Stimulated activated CD8-positive, alpha-beta memory T cell treated with anti-CD3 and anti-CD28 coated beads, Interleukin-7, amount 100 ng/mL, for 4 hours (primary cell): ENCODE measurements around the gene HMGCL.
"Not testable (repeated sequence)": the region's sequence is repeated elsewhere in the genome, so short reads cannot be mapped to it uniquely, and the experiment has no call there.

Experiments used
- DNase-seq, 2 donors: peaks; one replicate each; pipeline ENCODE4 v3.0.0-alpha.2; 2020; ENCODE audit warnings: low read depth in 2 of 2

The HMGCL gene

GRCh38 chr1:23826590-23826989, 1.4 kb upstream of the HMGCL start:
- DNase-seq = not testable (repeated sequence)

GRCh38 chr1:23825762-23826522, 713 bp upstream of the HMGCL start:
- no peak for DNase-seq

GRCh38 chr1:23824711-23825075, 536 bp downstream of the HMGCL start:
- DNase-seq = no peak

GRCh38 chr1:23823767-23824166, 1.5 kb downstream of the HMGCL start:
- no peak for DNase-seq

- no peak for DNase-seq
Observed at GRCh38 chr1:23817633-23818032, 7.6 kb downstream of the HMGCL start.

GRCh38 chr1:23816906-23817305, 8.3 kb downstream of the HMGCL start:
- no peak for DNase-seq

DNA sequence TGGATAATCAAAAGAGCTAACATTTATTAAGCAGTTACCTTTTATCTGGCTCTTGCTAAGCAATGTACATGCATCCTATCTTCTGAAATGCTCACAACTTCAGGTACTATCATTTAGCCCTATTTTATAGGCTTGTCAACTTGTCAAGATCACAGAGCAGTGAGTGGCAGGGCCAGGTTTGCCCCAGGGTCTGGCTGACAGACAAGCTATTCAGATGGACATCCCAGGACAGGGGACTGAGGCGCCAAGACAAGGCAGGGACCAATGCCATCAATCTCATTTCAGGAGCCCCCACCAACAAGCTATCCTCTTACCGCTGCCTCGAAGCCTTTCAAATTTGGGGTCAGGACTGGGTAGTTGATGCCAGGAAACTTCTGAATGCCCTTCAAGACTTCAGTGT, 8.9 kb downstream of the HMGCL start:
- no peak for DNase-seq

GRCh38 chr1:23814016-23814415, 11.2 kb downstream of the HMGCL start:
- DNase-seq = no peak

GRCh38 chr1:23810818-23811540, 14.2 kb downstream of the HMGCL start:
- DNase-seq = no peak

- peak; percentile 64 to 68 for DNase-seq
Observed at GRCh38 chr1:23809751-23810171, 15.5 kb downstream of the HMGCL start.

GRCh38 chr1:23807453-23807852, 17.8 kb downstream of the HMGCL start:
- no peak for DNase-seq

DNA sequence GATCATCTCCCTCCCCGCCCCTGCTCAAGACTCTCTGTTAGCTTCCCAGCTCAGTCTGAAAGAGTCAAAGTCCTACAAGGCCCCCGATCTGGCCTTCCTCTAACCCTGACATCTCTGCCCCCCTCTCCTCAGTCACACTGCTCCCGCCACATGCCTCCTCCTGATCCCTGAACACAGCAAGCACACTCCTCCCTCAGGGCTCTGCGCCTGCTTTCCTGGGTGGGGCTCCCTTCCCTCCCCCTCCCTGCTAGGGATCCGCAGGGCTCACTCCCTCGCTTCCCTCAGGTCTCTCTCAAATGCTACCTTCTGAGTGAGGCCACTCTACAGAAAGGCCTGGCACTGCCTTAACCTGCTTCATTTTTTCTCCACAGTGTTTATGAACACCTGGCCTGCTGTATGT, 18.9 kb downstream of the HMGCL start:
- no peak for DNase-seq

GRCh38 chr1:23805025-23805424, 20.2 kb downstream of the HMGCL start:
- DNase-seq = no peak

GRCh38 chr1:23804183-23804835, 20.9 kb downstream of the HMGCL start:
- no peak for DNase-seq

DNA sequence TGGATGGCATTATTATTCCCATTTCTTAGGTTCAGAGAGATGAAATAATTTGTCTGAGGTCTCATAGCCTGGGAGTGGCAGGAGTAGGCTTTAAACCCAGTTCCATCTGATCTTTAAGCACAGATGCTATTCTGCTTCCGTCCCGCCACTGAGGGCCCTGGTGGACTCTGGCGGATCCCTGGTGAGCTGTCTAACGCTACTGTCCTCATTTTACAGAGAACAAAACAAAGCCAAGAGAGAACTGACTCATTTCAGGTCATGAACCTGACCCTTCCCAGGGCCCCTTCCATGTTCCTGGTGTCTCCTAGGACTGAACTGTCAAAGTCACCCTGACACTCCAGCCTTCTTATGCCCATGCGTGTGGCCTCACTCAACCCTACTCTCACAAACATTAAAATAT, 21.6 kb downstream of the HMGCL start:
- DNase-seq = no peak

DNA sequence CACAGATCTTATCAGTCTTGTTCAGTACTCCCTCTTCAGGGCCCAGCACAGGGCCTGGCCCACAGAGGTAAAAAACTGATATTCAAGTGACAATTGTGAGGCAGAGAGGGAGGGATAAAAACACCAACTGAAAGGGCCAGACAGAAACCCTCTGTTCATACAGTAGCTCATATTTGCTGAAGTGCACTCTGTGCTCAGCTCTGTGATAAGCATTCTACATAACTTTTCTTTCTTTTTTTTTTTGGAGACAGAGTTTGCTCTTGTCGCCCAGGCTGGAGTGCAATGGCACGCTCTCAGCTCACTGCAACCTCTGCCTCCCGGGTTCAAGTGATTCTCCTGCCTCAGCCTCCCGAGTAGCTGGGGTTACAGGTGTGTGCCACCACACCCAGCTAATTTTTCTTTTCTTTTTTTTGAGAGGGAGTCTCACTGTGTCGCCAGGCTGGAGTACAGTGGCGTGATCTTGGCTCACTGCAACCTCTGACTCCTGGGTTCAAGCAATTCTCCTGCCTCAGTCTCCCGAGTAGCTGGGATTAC, 22.4 kb downstream of the HMGCL start:
- not testable (repeated sequence) for DNase-seq

GRCh38 chr1:23801876-23802275, 23.4 kb downstream of the HMGCL start:
- no peak for DNase-seq

DNA sequence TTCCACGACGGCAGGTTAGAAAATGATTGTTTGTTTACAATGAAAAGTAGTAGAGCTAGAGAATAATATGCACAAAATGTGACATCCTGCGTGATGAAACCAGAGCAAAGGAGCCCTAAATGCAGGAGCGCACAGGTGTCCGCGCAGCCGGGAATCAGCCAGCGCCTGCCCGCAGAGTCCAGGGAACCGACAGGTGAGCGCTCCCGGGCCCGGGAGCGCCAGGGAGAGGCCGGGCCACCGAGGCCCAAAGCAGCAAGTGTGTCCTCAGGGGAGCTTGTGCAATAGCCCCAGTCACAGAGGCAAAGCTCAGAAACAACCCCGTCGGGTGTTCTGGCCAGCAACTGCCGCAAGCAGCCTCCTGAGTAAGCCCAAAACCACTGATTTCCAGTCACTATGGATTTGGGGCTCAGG, 23.9 kb downstream of the HMGCL start:
- DNase-seq = no peak

GRCh38 chr1:23800400-23801337, 24.6 kb downstream of the HMGCL start, which contains the start of gene GALE:
Gene GALE (minus strand): TSS chr1:23800754. CDS start chr1:23799007, 1,747 bp downstream.
- peak; percentile 96 to 98 for DNase-seq

- DNase-seq = no peak
Observed at GRCh38 chr1:23799570-23800399, 25.4 kb downstream of the HMGCL start.

GRCh38 chr1:23799255-23799569, 26.0 kb downstream of the HMGCL start:
- no peak for DNase-seq
